A172 (cell line): ENCODE data around the gene TNIK. TPM values are rescaled to one million over a fixed set of nuclear protein-coding genes. Genes with fewer than 3 reads are reported as not detected.
A peak's percentile ranks its signal among the peaks of the same experiment; 100 is the strongest.

Experiments used
- DNase-seq: peaks from one replicate; pipeline ENCODE4 v3.0.0-alpha.2; 2015; ENCODE audit warnings: low spot score
- total RNA-seq: library from RNA; depleted of rRNA; stranded (reverse); fragments of >200 nt; shearing (Covaris generic); gene quantifications from 2 replicates; pipeline ENCODE4 v1.2.3, GENCODE V29; 2014; rRNA removed

Gene TNIK
- total RNA-seq, result 6.0 and 17.8 TPM in 2 replicates

GRCh38 chr3:171459942-171460724 lies at the start of gene TNIK:
Gene TNIK (minus strand): TSS chr3:171460405. CDS start chr3:171460063, 342 bp downstream.
- DNase-seq, result peak; percentile 94

- DNase-seq, result no peak
Observed at GRCh38 chr3:171508676-171509075, 48.5 kb upstream of the TNIK start.

- no peak for DNase-seq
Observed at GRCh38 chr3:171508206-171508605, 48.0 kb upstream of the TNIK start.

- no peak for DNase-seq
Observed at GRCh38 chr3:171506743-171507319, 46.6 kb upstream of the TNIK start.

GRCh38 chr3:171505822-171506333 lies 45.7 kb upstream of the TNIK start:
- no peak for DNase-seq

GRCh38 chr3:171504376-171504775 lies 44.2 kb upstream of the TNIK start:
- no peak for DNase-seq

GRCh38 chr3:171503817-171504216 lies 43.6 kb upstream of the TNIK start:
- no peak for DNase-seq

- no peak for DNase-seq
Observed at GRCh38 chr3:171498921-171499320, 38.7 kb upstream of the TNIK start.

GRCh38 chr3:171497468-171497867 lies 37.3 kb upstream of the TNIK start:
- DNase-seq, result no peak

GRCh38 chr3:171495413-171495812 lies 35.2 kb upstream of the TNIK start:
- DNase-seq, result no peak

GRCh38 chr3:171494457-171495109 lies 34.4 kb upstream of the TNIK start:
- DNase-seq, result no peak

GRCh38 chr3:171491361-171491760 lies 31.2 kb upstream of the TNIK start:
- DNase-seq, result no peak

GRCh38 chr3:171490901-171491300 lies 30.7 kb upstream of the TNIK start:
- no peak for DNase-seq

- no peak for DNase-seq
Observed at GRCh38 chr3:171489348-171489747, 29.1 kb upstream of the TNIK start.

- DNase-seq, result no peak
Observed at GRCh38 chr3:171488479-171488878, 28.3 kb upstream of the TNIK start.

- DNase-seq, result no peak
Observed at GRCh38 chr3:171487382-171487781, 27.2 kb upstream of the TNIK start.

- DNase-seq, result no peak
Observed at GRCh38 chr3:171485338-171485737, 25.1 kb upstream of the TNIK start.

GRCh38 chr3:171481011-171481410 lies 20.8 kb upstream of the TNIK start:
- DNase-seq, result no peak

GRCh38 chr3:171480526-171480925 lies 20.3 kb upstream of the TNIK start:
- peak; percentile 18 for DNase-seq

GRCh38 chr3:171476532-171477102 lies 16.4 kb upstream of the TNIK start:
- DNase-seq, result no peak

- no peak for DNase-seq
Observed at GRCh38 chr3:171472552-171472951, 12.3 kb upstream of the TNIK start.

- no peak for DNase-seq
Observed at GRCh38 chr3:171470714-171471227, 10.6 kb upstream of the TNIK start.
